ENCODE results near the gene KCNJ9.
A peak's percentile ranks its signal among the peaks of the same experiment; 100 is the strongest.

Gene KCNJ9

DNA sequence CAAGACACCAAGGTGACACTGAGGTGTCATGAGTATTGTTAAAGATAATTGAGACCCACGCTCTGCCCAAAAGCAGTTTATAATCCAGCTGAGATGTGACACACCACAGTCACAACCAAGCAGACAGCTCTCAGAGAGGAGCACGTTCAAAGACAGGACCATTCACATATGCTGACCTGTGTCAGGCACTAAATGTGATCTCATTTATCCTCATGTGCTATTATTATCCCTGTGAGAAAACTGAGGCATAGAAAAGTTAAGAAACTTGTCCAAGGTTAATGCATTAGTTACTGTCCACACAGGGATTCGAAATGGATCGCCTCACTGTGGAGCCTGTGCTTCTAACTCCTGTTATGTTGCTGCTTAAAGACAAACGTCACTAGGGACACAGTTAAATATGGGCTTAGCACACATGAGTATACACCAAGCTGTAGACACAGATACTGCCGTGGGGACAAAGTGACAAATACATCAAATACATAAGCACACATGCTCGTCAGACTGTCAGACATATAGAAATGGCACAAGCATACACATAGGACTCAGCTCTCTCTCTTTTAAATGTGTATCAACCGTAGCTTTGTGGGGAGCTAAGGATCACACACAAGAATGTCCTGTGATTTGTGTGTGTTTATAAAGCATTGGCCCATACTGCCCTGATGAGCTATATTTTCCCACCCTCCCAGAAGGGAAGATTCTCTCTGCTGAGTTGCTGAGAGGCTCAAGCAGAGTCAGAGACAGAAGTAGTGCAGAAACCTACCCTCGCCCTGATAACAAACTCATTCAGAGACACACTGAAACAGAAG lies 20.6 kb downstream of the KCNJ9 start:
- Mint-ChIP-seq H3K9me3 (no peaks in the 10 kb centered on the region), H3K27ac (no peak overlapping the region), H3K4me3 (no peak overlapping the region), H3K36me3 (ENCODE audit: low read depth) (no peaks in the 10 kb centered on the region), H3K27me3 (ENCODE audit: low read depth, poor library complexity) (peaks cover 26% of the 10 kb centered on the region), H3K4me1 (peaks cover 72% of the 10 kb centered on the region)
- DNase-seq = no peak
- TF ChIP-seq, protein P1, sequence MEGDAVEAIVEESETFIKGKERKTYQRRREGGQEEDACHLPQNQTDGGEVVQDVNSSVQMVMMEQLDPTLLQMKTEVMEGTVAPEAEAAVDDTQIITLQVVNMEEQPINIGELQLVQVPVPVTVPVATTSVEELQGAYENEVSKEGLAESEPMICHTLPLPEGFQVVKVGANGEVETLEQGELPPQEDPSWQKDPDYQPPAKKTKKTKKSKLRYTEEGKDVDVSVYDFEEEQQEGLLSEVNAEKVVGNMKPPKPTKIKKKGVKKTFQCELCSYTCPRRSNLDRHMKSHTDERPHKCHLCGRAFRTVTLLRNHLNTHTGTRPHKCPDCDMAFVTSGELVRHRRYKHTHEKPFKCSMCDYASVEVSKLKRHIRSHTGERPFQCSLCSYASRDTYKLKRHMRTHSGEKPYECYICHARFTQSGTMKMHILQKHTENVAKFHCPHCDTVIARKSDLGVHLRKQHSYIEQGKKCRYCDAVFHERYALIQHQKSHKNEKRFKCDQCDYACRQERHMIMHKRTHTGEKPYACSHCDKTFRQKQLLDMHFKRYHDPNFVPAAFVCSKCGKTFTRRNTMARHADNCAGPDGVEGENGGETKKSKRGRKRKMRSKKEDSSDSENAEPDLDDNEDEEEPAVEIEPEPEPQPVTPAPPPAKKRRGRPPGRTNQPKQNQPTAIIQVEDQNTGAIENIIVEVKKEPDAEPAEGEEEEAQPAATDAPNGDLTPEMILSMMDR (IDR thresholded peaks at IDR 0.05) = no peak

GRCh38 chr1:160103658-160104408 lies 22.5 kb downstream of the KCNJ9 start:
- Mint-ChIP-seq H3K27me3 (ENCODE audit: low read depth, poor library complexity) (peaks cover 16% of the 10 kb centered on the region), H3K4me1 (peaks cover 76% of the 10 kb centered on the region), H3K4me3 (no peak overlapping the region), H3K27ac (no peak overlapping the region), H3K9me3 (no peaks in the 10 kb centered on the region), H3K36me3 (ENCODE audit: low read depth) (no peaks in the 10 kb centered on the region)
- TF ChIP-seq, protein P1 (IDR thresholded peaks at IDR 0.05) = no peak
- no peak for DNase-seq

DNA sequence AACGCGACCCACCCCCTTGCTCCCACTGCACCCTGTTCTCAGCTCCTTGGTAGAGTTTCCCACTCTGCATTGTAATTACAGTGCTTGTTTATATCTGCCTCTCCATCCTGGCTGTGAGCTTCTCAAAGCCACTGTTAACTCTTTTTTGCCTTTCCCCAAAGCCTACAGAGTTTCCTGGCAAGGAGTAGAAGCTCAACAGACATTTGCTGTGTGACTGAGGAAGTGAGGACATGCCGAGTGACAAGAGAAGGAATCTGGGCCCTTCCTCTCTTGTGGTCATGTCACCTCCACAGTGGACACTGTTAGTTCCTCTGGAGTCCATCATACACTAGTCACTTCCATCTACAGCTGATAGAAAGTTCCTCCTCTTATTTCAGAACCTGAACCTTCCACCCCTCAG lies 23.1 kb downstream of the KCNJ9 start:
- H3K9me3 Mint-ChIP-seq = no peaks in the 10 kb centered on the region
- no peaks in the 10 kb centered on the region for H3K36me3 Mint-ChIP-seq (ENCODE audit: low read depth)
- TF ChIP-seq, protein P1 (IDR thresholded peaks at IDR 0.05) = no peak
- no peak overlapping the region for H3K4me3 Mint-ChIP-seq
- peaks cover 15% of the 10 kb centered on the region for H3K27me3 Mint-ChIP-seq (ENCODE audit: low read depth, poor library complexity)
- peaks cover 77% of the 10 kb centered on the region for H3K4me1 Mint-ChIP-seq
- no peak for DNase-seq
- H3K27ac Mint-ChIP-seq = peak overlapping the region; percentile 24

- DNase-seq = no peak
- Mint-ChIP-seq H3K9me3 (no peaks in the 10 kb centered on the region), H3K27ac (no peak overlapping the region), H3K27me3 (ENCODE audit: low read depth, poor library complexity) (peaks cover 12% of the 10 kb centered on the region), H3K4me1 (peaks cover 81% of the 10 kb centered on the region), H3K36me3 (ENCODE audit: low read depth) (no peaks in the 10 kb centered on the region), H3K4me3 (no peak overlapping the region)
- TF ChIP-seq, protein P1 (IDR thresholded peaks at IDR 0.05) = no peak
These were observed 23.8 kb downstream of the KCNJ9 start for GRCh38 chr1:160105155-160105554.

- no peak overlapping the region for H3K27ac Mint-ChIP-seq
- TF ChIP-seq, protein P1 (IDR thresholded peaks at IDR 0.05) = no peak
These were observed 26.2 kb downstream of the KCNJ9 start for GRCh38 chr1:160107512-160107911.

More at GRCh38 chr1:160107512-160107911, 26.2 kb downstream of the KCNJ9 start:
- no peaks in the 10 kb centered on the region for H3K36me3 Mint-ChIP-seq (ENCODE audit: low read depth)
- H3K9me3 Mint-ChIP-seq = no peaks in the 10 kb centered on the region
- H3K27me3 Mint-ChIP-seq (ENCODE audit: low read depth, poor library complexity) = peaks cover 16% of the 10 kb centered on the region
- peaks cover 80% of the 10 kb centered on the region for H3K4me1 Mint-ChIP-seq
- H3K4me3 Mint-ChIP-seq = no peak overlapping the region
- DNase-seq = no peak
